ENCODE results near the gene GLIPR1L2. TPM values are rescaled to one million over a fixed set of nuclear protein-coding genes. Genes with fewer than 3 reads are reported as not detected.
A peak's percentile ranks its signal among the peaks of the same experiment; 100 is the strongest.

GLIPR1L2 gene
- total and polyA plus RNA-seq, 10 of the 15 experiments (the other 5 are each of a cell fraction or from before 2014, with no cell fraction given), result 0.04 to 0.39 (median 0.09) TPM; not detected in 3

DNA sequence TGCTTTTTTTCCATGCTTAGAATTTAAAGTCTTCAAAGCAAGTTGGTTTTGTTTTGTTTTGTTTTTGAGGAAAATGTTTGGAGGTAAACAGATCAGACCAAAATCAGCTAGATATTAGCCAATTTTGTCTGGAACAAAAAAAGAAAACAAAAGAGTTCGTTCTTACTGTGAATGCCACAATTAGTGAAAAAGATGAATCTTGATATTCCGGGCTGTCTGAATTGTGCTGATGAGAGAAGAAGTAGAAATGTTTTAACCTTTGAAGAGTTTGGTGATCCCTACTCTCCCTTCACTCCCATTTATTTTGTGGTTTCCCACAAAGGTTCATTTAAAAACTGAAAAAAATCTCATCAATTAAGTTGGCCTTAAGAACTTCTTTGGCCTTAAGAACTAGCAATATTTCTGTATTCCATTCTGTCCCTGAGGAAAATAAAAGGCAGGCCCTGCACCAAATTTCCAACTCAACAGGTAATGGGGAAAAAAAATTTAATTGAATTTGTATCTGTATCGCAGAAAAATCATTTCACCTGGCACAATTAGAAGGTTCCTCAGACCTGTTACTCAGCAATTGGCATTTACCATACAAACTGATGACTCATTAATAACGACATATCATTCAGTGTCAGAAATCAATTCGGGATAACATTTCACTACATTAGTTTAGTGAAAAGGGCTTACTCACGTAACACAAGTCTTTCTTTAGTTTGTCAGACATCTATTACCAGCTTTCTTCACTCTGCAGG lies 562 bp upstream of the GLIPR1L2 start (continued):
- no peak for TF ChIP-seq SRF (IDR thresholded peaks at IDR 0.05; ENCODE audit: low read depth in 2 of 2, low read length in 2 of 2)
- no peak for TF ChIP-seq GATAD2B (conservative IDR thresholded peaks at IDR 0.05; ENCODE audit: low read depth)
- no peak for TF ChIP-seq PKNOX1 (IDR thresholded peaks at IDR 0.05)
- no peak for TF ChIP-seq NR2C1 (IDR thresholded peaks at IDR 0.05)
- TF ChIP-seq SKIL (IDR thresholded peaks at IDR 0.05; ENCODE audit: low read depth, poor library complexity, severe bottlenecking), result no peak
- TF ChIP-seq IRF3 (IDR thresholded peaks at IDR 0.05), result no peak
- TF ChIP-seq, protein P1, sequence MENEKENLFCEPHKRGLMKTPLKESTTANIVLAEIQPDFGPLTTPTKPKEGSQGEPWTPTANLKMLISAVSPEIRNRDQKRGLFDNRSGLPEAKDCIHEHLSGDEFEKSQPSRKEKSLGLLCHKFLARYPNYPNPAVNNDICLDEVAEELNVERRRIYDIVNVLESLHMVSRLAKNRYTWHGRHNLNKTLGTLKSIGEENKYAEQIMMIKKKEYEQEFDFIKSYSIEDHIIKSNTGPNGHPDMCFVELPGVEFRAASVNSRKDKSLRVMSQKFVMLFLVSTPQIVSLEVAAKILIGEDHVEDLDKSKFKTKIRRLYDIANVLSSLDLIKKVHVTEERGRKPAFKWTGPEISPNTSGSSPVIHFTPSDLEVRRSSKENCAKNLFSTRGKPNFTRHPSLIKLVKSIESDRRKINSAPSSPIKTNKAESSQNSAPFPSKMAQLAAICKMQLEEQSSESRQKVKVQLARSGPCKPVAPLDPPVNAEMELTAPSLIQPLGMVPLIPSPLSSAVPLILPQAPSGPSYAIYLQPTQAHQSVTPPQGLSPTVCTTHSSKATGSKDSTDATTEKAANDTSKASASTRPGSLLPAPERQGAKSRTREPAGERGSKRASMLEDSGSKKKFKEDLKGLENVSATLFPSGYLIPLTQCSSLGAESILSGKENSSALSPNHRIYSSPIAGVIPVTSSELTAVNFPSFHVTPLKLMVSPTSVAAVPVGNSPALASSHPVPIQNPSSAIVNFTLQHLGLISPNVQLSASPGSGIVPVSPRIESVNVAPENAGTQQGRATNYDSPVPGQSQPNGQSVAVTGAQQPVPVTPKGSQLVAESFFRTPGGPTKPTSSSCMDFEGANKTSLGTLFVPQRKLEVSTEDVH (IDR thresholded peaks at IDR 0.05; ENCODE audit: low read depth, partially characterized antibody), result no peak
- no peak for TF ChIP-seq SMAD1 (IDR thresholded peaks at IDR 0.05; ENCODE audit: low read depth, partially characterized antibody)
- TF ChIP-seq, protein P2, sequence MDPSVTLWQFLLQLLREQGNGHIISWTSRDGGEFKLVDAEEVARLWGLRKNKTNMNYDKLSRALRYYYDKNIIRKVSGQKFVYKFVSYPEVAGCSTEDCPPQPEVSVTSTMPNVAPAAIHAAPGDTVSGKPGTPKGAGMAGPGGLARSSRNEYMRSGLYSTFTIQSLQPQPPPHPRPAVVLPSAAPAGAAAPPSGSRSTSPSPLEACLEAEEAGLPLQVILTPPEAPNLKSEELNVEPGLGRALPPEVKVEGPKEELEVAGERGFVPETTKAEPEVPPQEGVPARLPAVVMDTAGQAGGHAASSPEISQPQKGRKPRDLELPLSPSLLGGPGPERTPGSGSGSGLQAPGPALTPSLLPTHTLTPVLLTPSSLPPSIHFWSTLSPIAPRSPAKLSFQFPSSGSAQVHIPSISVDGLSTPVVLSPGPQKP (IDR thresholded peaks at IDR 0.05; ENCODE audit: low read depth, low read length), result no peak
- TF ChIP-seq RELA (IDR thresholded peaks at IDR 0.05; ENCODE audit: borderline replicate concordance, partially characterized antibody), result no peak
- TF ChIP-seq, protein P3, sequence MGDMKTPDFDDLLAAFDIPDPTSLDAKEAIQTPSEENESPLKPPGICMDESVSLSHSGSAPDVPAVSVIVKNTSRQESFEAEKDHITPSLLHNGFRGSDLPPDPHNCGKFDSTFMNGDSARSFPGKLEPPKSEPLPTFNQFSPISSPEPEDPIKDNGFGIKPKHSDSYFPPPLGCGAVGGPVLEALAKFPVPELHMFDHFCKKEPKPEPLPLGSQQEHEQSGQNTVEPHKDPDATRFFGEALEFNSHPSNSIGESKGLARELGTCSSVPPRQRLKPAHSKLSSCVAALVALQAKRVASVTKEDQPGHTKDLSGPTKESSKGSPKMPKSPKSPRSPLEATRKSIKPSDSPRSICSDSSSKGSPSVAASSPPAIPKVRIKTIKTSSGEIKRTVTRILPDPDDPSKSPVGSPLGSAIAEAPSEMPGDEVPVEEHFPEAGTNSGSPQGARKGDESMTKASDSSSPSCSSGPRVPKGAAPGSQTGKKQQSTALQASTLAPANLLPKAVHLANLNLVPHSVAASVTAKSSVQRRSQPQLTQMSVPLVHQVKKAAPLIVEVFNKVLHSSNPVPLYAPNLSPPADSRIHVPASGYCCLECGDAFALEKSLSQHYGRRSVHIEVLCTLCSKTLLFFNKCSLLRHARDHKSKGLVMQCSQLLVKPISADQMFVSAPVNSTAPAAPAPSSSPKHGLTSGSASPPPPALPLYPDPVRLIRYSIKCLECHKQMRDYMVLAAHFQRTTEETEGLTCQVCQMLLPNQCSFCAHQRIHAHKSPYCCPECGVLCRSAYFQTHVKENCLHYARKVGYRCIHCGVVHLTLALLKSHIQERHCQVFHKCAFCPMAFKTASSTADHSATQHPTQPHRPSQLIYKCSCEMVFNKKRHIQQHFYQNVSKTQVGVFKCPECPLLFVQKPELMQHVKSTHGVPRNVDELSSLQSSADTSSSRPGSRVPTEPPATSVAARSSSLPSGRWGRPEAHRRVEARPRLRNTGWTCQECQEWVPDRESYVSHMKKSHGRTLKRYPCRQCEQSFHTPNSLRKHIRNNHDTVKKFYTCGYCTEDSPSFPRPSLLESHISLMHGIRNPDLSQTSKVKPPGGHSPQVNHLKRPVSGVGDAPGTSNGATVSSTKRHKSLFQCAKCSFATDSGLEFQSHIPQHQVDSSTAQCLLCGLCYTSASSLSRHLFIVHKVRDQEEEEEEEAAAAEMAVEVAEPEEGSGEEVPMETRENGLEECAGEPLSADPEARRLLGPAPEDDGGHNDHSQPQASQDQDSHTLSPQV (IDR thresholded peaks at IDR 0.05), result peak; percentile 34; the same call in 1 of the 2 replicates
- no peak for TF ChIP-seq WRNIP1 (IDR thresholded peaks at IDR 0.05; ENCODE audit: borderline replicate concordance, low read depth, low read length)
- no peak for TF ChIP-seq BCL11A (IDR thresholded peaks at IDR 0.05; ENCODE audit: low read depth, low read length)
- no peak for TF ChIP-seq PAX5 (IDR thresholded peaks at IDR 0.05; ENCODE audit: borderline replicate concordance, low read depth, low read length)
- TF ChIP-seq PAX8 (IDR thresholded peaks at IDR 0.05), result no peak
- TF ChIP-seq ESRRA (IDR thresholded peaks at IDR 0.05; ENCODE audit: low read length), result no peak

Data from GM12878 (cell line).